ENCODE data around the gene SHISA6. TPM values are rescaled to one million over a fixed set of nuclear protein-coding genes. Genes with fewer than 3 reads are reported as not detected.

Gene SHISA6
- total RNA-seq, 1 experiment from 2014 or later = 2.9 TPM

DNA sequence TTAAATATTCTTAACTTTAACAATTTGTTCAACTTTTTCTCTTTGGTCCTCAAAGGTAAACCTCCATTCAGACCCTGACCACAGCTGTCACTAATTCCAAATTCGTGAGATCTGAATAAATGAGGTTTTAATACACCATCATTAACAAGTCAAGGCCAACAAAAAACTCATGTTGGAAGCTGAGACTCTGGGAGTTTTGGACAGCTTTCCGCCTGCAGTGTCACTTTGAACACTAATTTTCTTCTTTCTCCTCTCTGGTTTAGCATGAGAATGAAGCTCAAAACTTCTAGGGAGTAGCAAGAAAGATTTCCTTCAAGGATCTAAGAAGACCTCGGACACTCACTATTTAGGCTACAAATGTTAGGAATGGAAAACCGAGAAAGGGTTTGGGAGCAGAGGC is 324.6 kb downstream of the SHISA6 start:
- Mint-ChIP-seq H3K4me3 (no peak overlapping the region), H3K9me3 (no peaks in the 10 kb centered on the region; a peak in 2 of 5 replicates)

More for the DNA sequence above, 324.6 kb downstream of the SHISA6 start:
- no peak for DNase-seq
- Histone ChIP-seq H2BK12ac (ENCODE audit: insufficient read length, low read depth, low read length) (no peak overlapping the region), H2BK120ac (ENCODE audit: low read depth, low read length, poor library complexity, severe bottlenecking) (no peak overlapping the region), H2BK20ac (ENCODE audit: low read depth, low read length, poor library complexity, severe bottlenecking) (no peak overlapping the region), H3K79me1 (ENCODE audit: insufficient read depth, low read depth, low read length, poor library complexity, severe bottlenecking) (no peaks in the 10 kb centered on the region), H3K56ac (ENCODE audit: insufficient read length, low read depth, low read length) (no peak overlapping the region), H3K14ac (ENCODE audit: insufficient read depth, low read length) (no peak overlapping the region), H3K23me2 (ENCODE audit: insufficient read length, low read depth, low read length, poor library complexity, severe bottlenecking) (no peaks in the 10 kb centered on the region), H3K9ac (ENCODE audit: extremely low read depth, insufficient read length, low read length) (no peak overlapping the region), H3K4me2 (ENCODE audit: insufficient read depth, insufficient read length, low read length) (no peak overlapping the region), H3K18ac (ENCODE audit: insufficient read length, low read depth, low read length) (no peak overlapping the region), H3K79me2 (ENCODE audit: insufficient read depth, low read length) (no peaks in the 10 kb centered on the region), H4K5ac (ENCODE audit: insufficient read length, low read depth, low read length) (no peak overlapping the region), H3K27ac (ENCODE audit: insufficient read length, low read depth, low read length) (no peak overlapping the region), H4K20me1 (ENCODE audit: control insufficient read depth, insufficient read depth, insufficient read length) (no peaks in the 10 kb centered on the region), H4K91ac (ENCODE audit: insufficient read length, low read depth, low read length) (no peak overlapping the region), H3K9me3 (ENCODE audit: control insufficient read depth, low read depth, low read length) (no peaks in the 10 kb centered on the region), H2AK5ac (ENCODE audit: insufficient read length, low read length) (no peak overlapping the region), H3K23ac (ENCODE audit: insufficient read length, low read depth, low read length) (no peak overlapping the region), H2AFZ (ENCODE audit: low read length) (no peak overlapping the region), H4K8ac (replicated peaks; ENCODE audit: insufficient read length, low read depth, low read length) (no peak overlapping the region), H3T11ph (ENCODE audit: low read length) (no peak overlapping the region), H2BK15ac (ENCODE audit: low read depth, low read length) (no peak overlapping the region), H3K4me1 (ENCODE audit: insufficient read depth, low read length) (no peaks in the 10 kb centered on the region), H3K4ac (ENCODE audit: low read depth, low read length) (no peak overlapping the region), H2BK5ac (ENCODE audit: insufficient read length, low read length) (no peak overlapping the region), H3K27me3 (ENCODE audit: insufficient read depth, low read length) (no peaks in the 10 kb centered on the region)
- Mint-ChIP-seq H3K36me3 (ENCODE audit: insufficient read depth in 1 of 3, low read depth in 3 of 3) (no peaks in the 10 kb centered on the region), H3K27me3 (ENCODE audit: low read depth) (peaks cover 7% of the 10 kb centered on the region; the same call in 1 of the 2 replicates), H3K4me1 (peaks cover 0 to 4% of the 10 kb centered on the region in 2 experiments; a peak in 2 of 4 replicates), H3K27ac (no peak overlapping the region)
- no CpG with 5 or more reads among the region's 4 CpGs for WGBS (ENCODE audit: extremely low coverage, insufficient read length, low lambda C conversion rate)
- TF ChIP-seq, protein P1, sequence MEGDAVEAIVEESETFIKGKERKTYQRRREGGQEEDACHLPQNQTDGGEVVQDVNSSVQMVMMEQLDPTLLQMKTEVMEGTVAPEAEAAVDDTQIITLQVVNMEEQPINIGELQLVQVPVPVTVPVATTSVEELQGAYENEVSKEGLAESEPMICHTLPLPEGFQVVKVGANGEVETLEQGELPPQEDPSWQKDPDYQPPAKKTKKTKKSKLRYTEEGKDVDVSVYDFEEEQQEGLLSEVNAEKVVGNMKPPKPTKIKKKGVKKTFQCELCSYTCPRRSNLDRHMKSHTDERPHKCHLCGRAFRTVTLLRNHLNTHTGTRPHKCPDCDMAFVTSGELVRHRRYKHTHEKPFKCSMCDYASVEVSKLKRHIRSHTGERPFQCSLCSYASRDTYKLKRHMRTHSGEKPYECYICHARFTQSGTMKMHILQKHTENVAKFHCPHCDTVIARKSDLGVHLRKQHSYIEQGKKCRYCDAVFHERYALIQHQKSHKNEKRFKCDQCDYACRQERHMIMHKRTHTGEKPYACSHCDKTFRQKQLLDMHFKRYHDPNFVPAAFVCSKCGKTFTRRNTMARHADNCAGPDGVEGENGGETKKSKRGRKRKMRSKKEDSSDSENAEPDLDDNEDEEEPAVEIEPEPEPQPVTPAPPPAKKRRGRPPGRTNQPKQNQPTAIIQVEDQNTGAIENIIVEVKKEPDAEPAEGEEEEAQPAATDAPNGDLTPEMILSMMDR (conservative IDR thresholded peaks at IDR 0.05) = no peak
